AG08396 (cell line): ENCODE data around the gene SRRM1.
"Not testable (repeated sequence)": the region's sequence is repeated elsewhere in the genome, so short reads cannot be mapped to it uniquely, and the experiment has no call there.

Experiments used
- DNase-seq: peaks from one replicate; pipeline ENCODE4 v3.0.0; 2012; ENCODE audit warnings: low spot score, mixed read lengths

Gene SRRM1

DNA sequence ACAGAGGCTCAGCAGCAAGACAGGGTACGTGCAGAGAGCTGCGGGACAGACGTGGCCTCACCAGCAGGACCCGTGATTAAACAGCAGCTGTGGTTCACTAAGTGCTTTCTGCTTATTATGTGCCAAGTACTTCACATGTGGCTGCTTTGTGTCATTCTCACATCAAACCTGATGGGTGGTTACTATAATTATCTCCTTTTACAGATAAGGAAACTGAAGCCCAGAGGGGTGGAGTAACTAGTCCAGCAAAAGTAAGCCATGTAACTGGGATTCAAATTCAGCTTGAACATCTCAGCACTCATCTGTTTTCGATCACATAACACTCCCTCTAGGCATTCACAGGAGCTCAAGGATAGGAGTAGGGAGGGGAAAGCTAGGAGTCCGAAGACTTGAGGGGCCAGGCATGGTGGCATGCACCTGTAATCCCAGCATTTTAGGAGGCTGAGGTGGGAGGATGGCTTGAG, 51.3 kb downstream of the SRRM1 start:
- no peak for DNase-seq

DNA sequence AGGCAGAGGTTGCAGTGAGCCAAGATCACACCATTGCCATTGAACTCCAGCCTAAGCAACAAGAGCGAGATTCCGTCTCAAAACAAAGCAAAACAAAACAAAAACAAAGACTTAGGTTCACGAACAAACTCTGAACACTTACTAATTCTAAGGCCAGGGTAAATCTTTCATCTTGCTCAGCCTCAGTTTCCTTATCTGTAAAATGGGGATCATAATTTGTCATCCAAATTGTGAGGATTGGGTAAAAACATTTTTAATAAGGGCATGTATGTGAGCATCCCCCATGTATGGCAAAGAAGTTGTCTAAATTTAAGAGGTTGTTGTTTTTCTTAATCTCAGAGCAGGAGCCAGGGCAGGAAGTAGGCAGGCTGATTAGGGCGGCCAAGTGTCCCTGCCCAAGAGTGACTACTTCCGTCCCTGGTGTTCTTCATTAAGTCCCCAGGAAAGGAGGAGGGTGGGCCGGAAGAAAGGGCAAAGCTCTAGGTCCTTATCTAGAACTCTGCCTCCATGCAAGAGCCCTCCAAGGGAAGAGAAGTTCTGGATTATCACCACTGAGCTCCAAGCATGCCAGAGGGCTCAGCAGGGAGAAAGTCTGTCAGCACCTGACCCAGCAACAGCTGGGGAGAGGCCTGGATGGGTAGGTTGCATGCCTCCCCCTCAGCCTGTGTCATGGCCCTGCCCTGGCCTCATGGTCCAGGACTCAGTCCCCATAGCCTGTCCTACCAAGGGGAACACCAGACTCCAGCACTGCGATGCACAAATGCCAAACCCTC, 52.3 kb downstream of the SRRM1 start:
- DNase-seq = no peak

DNA sequence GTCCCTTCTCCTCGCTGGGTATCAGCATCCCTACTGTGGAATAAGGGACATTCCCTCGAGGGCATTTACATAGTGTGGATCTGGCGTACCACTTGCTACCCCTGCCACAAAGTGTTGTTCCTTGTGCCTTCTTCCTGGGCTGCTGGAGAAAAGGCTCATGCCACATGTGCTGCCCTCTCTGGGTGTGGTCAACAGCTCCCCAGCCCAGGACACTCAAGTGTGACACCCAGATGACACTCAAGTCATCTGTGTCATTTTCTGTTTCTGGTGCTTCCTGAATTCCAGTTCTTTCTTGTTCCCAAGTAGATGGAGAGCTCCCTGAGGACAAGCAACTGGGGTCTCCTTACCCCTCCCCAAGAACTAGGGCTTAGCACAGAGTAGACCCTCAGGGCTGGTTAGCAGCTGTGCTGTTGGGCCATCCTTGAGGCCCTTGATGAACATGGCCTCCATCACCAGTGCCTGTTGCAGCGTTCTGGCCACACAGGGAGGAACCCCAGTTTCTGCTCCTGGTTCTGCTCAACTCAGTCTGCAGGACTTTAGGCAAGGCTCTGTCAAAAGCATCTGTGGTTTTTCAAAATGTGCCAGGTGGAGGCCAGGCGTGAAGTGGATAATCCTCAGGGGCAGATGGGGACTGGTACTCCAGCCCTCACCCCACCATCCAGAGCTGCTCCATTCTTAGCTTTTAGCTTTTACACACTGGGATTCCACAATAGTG, 53.1 kb downstream of the SRRM1 start:
- DNase-seq = no peak

DNA sequence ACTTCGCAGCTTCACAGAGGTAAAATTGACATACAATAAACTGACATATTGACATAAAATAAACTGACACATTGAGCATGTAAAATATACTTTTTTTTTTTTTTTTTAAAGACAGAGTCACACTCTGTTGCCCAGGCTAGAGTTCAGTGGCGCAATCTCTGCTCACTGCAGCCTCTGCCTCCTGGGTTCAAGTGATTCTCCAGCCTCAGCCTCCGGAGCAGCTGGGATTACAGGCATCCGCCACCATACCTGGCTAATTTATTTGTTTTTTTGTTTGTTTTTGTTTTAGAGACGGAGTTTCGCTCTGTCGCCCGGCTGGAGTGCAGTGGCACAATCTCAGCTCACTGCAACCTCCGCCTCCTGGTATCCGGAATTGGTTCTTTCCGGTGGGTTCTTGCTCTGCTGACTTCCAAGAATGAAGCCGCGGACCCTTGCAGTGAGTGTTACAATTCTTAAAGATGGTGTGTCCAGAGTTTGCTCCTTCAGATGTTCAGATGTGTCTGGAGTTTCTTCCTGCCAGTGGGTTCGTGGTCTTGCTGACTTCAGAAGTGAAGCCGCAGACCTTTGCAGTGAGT, 53.7 kb downstream of the SRRM1 start:
- DNase-seq = no peak

DNA sequence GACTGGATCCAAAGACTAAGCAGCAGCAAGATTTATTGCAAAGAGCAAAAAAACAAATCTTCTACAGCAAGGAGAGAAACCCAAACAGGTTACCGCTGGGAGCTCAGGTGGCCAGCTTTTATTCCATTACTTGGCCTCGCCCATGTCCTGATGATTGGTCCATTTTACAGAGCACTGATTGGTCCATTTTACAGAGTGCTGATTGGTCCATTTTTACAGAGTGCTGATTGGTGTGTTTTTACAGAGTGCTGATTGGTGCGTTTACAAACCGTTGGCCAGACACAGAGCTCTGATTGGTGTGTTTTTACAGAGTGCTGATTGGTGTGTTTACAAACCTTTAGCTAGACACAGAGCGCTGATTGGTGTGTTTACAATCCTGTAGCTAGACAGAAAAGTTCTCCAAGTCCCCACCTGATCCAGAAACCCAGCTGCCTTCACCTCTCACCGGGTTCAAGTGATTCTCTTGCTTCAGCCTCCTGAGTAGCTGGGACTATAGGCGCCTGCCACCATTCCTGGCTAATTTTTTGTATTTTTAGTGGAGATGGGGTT, 54.4 kb downstream of the SRRM1 start:
- not testable (repeated sequence) for DNase-seq

DNA sequence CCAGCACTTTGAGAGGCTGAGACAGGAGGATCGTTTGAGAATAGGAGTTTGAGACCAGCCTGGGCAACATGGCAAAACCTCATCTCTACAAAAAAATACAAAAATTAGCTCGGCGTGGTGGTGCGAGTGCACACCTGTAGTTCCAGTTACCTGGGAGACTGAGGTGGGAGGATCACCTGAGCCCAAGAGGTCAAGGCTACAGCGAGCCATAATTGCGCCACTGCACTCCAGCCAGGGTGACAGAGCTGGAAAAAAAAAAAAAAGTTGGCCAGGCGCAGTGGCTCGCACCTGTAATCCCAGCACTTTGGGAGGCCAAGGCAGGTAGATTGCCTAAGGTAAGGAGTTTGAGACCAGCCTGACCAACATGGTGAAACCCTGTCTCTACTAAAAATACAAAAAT, 55.2 kb downstream of the SRRM1 start:
- DNase-seq = not testable (repeated sequence)

DNA sequence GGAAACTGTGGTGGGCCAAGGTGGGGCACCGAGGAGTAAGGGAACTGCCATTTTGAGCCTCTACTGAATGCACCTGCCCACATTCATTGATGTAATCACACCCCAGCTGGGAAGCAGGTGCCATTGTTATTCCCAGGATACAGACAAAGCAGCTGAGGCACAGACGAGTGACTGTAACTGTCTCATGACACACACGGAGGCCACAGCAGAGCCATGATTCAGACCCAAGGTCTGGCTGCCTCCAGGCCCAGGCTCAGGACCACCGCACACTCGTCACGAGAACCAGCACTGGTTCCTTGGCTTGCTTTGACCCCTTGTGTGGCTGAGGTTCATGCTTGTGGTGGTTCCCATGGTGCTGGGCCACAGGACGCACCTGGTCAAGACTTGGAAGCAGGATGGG, 56.5 kb downstream of the SRRM1 start:
- no peak for DNase-seq

DNA sequence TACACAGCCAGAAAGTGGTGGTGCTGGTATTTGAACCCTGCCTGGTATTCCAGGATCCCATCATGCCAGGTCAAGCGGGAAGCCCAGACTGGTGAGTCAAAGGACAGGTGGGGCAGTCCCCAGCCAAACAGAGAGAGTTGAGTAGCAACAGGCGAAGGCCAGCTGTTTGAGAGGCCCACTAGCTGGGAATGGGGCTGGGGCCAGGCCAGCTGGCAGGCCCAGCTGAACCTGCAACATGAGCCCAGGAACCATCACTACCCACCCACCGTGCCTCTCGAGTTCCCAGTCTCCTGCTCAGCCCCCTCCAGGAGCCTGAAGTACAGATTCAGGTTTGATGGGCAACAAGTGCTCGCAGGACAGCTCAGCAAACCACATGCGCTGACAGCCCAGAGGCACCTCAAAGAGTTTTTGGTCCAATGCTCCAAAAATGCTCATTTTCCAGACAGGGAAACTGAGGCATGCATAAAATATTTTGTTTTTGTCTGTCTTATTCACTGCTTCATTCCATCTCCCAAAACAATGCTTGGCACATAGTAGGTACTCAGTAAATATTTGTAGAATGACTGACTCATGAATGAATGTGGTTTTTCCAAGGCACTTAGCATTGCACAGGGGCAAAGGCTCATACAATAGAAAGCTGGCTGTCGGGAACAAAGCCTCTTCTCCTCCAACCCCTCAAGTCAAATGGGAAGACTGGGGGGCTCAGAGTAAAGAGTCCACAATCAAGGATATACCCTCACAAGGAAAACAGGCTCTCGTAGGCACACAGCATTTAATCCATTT, 59.6 kb downstream of the SRRM1 start:
- DNase-seq = no peak

DNA sequence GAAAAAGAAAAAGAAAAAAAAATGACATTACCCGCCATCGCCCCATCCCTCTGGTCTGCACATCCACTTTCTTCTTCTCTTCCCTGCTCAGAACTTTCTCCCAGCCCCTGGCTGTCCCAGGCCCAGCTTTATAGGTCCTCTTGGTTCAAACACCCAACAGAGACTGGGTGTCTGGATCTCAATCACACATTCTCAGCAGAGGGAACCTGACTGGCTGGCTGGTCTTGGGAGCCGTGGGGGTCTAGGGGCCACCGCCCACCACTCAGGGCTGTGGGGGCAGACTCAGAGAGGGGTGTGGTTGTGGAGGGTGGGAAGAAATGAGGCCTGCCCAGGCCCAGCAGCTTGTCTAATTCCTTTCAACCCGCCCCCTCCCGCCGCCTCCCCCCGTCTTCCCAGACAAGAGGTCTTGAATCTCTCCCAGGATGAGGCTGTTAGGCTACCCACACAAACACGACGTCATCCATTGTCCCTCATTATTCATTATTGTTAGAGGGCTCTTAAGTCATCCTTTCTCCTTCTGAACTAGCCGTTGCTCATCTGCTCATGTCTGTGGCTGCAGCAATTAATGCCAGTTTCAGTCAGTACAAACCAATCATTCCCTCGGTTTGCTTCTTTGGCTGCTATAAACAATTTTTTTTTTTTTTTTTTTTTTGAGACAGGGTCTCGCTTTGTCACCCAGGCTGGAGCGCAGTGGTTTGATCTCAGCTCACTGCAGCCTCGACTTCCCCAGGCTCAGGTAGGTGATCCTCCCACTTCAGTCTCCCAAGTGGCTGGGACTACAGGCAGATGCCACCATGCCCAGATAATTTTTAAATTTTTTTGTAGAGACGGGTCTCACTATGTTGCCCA, 61.5 kb downstream of the SRRM1 start:
- DNase-seq = no peak

DNA sequence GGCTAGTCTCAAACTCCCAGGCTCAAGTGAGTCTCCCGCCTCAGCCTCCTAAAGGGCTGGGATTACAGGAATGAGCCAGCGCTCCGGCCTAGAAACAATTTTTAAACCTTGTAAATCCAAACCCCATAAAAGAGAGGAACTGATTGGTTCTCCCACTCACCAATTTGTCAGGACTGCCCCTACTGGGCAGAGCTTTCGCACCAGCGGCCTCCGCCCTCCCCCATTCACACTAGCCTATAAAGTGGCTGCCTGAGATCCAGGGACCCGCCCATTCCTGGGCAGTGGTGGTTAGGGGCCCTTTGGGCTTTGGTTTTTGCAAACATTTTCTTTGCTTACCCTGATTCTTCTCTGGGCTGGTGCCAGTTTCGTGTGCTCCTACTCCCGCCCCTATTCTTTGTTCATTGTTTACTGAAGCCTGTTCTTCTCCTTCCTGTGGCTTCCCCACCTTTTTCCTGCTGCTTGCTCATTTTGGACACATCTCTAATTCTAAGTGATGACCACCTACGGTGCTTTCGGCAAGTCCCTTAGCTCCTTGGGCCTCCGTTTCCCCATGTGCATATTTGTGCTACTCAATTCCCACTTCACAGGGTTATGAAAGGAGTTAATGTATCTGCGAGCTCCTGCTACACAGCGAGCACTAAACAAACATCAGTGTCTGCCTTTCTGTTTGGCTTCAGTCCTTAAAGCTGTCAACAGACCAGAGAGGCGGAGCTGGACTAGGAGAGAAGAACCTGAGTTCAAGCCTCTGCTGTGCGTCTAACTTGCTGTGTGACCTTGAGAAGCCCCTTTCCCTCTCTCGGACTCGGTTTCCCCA, 62.4 kb downstream of the SRRM1 start:
- peak; percentile 94 for DNase-seq

DNA sequence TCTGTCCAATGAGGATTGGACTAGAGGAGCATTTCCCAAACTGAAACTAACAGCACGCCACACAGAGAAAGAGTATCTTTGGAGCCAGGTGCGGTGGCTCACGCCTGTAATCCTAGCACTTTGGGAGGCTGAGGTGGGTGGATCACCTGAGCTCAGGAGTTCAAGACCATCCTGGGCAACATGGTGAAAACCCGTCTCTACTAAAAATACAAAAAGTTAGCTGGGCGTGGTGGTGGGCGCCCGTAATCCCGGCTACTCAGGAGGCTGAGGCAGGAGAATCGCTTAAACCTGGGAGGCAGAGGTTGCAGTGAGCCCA, 62.9 kb downstream of the SRRM1 start:
- DNase-seq = not testable (repeated sequence)

DNA sequence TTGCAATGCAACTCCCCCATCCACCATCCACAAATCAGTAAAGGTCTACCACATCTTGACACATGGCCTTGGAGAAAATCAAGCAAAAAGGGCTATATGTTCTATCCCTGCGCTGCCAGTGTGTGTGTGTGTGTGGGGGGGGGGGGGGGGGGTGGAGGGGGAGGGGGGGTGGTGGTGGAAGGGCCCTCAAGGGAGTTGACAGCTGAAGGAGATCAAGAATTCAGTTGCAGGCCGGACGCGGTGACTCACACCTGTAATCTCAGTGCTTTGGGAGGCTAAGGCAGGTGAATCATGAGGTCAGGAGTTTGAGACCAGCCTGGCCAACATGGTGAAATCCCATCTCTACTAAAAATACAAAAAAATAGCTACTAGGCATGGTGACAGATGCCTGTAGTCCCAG, 64.6 kb downstream of the SRRM1 start:
- DNase-seq = no peak

DNA sequence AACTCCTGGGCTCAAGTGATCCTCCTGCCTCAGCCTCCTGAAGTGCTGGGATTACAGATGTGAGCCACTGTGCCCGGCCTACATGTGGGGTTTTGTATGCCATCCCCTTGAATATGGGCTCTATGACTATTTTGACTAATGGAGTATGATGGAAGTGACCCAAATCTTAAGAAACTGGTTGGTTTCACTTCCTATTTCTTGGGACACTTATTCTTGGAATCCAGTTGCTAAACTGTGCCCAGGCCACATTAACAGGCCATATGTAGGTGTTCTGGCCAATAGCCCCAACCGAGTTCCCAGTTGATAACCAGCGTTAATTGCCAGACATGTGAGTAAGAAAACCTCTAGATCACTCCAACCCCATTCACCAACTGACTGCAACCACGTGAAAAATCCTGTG, 65.8 kb downstream of the SRRM1 start:
- no peak for DNase-seq

DNA sequence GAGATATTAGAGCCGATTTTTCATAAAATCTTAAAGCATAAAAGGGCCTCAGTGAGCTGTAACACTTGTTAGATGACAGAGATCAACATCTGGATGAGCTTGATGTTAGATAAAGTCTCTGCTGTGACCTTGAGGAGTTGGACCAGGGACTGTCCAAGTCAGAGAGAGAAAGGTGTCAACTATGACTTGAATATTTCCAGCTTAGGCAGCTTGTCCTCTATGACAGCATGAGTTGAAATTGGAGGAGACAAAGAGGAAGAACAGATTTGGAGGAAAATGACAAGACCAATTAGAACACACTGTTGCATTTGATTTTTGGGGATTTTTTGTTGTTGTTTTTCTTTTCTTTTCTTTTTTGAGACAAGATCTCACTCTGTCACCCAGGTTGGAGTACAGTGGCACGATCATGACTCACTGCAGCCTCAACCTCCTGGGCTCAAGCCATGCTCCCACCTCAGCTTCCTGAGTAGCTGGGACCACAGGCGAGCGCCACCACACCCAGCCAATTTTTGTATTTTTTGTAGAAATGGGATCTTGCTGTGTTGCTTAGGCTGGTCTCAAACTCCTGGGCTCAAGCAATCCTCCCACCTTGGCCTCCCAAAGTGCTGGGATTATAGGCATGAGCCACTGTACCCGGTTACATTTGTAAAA, 66.8 kb downstream of the SRRM1 start:
- DNase-seq = no peak

DNA sequence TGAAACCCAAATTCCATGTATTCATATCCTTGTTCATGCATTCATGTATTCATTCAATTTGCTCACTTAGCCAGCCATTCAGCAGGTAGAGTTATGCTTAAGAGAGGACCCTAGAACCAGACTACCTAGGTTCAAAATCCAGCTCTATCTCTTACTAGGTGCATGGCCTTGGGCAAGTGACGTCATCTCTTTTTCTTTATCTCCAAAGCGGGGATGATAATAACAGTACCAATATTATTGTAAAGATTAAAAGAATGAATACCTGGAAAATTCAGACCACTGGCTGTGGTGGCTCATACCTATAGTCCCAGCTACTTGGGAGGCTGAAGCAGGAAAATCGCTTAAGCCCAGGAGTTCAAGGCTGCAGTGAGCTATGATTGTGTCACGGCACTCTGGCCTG, 68.2 kb downstream of the SRRM1 start:
- no peak for DNase-seq

DNA sequence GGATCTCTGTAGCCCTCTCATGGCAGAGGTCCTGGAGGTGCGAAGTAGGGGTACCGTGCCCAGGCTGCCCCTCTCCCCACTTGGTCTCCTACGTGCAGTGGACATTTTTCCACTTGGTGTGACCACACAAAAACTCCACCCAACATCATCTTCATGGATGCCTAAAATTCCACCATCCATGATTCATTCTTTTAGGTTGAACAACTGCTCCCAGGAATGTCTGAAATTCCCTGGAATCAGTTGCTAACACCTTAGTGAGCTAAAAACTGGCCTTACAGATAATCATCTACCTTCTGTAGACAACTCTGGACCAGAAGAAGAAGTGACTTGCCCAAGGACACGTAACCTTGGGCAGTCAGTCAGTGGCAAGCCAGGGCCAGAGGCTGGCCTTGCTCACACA, 70.1 kb downstream of the SRRM1 start:
- DNase-seq = no peak

DNA sequence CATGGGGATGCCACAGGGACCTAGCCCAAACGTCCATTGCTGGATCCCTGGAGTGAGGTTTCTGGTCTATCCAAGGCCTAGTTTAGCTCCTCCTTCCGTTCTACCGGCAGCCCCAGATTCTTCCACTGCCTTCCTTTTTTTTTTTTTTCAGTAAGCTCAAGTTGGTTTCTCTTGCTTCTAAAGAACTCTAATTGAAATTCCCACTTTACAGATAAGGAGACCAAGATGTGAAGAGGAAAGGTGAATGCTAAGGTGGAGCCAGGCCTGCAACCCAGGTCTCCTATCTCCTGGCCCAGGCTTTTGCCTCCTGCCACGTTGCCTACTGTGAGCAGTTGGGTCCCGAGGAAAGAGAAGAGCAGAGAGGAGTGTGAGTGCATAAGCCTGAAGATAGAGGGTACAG, 70.6 kb downstream of the SRRM1 start:
- no peak for DNase-seq

DNA sequence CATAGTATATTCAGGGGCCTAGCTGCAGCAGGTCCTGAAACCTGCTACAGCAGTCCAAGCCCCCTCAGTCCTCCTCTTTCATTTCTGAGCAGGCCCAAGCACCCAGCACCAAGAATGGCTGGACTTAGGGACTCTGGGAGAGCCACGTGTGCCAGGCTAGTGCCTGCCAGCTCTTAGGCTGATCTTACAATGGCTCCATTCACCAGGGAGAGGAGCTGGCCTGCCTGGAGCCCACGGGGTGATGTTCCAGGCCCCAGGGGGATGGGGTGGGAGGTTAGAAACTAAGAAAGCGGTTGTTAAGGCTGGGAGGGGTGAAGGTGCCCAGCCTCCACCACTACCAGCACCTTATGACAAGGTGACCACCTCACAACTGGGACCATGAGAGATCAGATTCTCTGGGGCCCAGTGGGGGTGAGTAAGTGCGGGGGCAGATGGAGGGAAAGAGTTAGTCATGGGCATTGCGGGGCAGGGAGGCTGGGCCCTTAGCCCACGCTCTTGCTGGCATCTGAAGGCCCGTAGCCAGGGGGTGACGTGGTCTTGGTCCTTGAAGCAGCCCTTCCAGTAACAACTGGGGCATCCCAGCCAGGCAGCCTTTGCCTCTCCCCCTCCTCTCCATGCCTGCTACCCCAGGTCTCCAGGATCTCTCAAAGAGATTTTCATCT, 71.9 kb downstream of the SRRM1 start:
- no peak for DNase-seq

DNA sequence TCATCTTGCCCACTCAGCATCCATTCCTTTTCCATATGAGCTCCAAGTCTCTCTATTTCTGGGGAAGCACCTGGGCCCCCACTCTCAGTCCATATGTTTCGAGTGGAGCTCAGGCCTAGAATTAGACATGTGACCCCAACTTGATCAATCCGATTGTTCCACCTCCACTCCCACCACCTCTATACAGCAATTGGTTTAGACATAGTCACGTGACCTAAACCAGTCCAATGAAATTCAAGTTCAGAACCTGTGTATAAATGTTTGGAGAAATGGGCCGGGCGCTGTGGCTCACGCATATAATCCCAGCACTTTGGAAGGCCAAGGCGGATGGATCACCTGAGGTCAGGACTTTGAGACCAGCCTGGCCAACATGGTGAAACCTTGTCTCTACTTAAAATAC, 72.6 kb downstream of the SRRM1 start:
- DNase-seq = no peak
